HUDEP-2 (cell line): ENCODE measurements around the gene NAT9.

Source experiments
- DNase-seq, 76 experiments: peaks; one replicate each; lab custom pipeline; 2025; ENCODE audit not compliant: unreplicated experiment in 76 of 76; lab: John Stamatoyannopoulos, UW

Gene NAT9

GRCh38 chr17:74776044-74776962 is at the start of gene NAT9:
Gene NAT9, minus strand, starts transcription at chr17:74776345. Its CDS starts 647 bp downstream, at chr17:74775698.
- DNase-seq, result peak in 74 of 76 experiments; percentile 43 to 99 (median 96)

- DNase-seq, result no peak
Observed at GRCh38 chr17:74824961-74825627, 48.9 kb upstream of the NAT9 start.

- DNase-seq, result no peak
Observed at GRCh38 chr17:74822939-74823367, 46.8 kb upstream of the NAT9 start.

GRCh38 chr17:74822335-74822938 is 46.3 kb upstream of the NAT9 start:
- no peak for DNase-seq

- DNase-seq, result no peak
Observed at GRCh38 chr17:74821655-74822334, 45.6 kb upstream of the NAT9 start.

GRCh38 chr17:74819801-74820436 is 43.8 kb upstream of the NAT9 start:
- DNase-seq, result no peak

GRCh38 chr17:74818291-74818938 is 42.3 kb upstream of the NAT9 start:
- DNase-seq, result no peak

- DNase-seq, result no peak
Observed at GRCh38 chr17:74816905-74817620, 40.9 kb upstream of the NAT9 start.

GRCh38 chr17:74815550-74816370 is 39.6 kb upstream of the NAT9 start:
- DNase-seq, result peak in 8 of 76 experiments; percentile 2 to 33 (median 8)

- DNase-seq, result no peak
Observed at GRCh38 chr17:74815067-74815466, 38.9 kb upstream of the NAT9 start.

GRCh38 chr17:74814453-74814852 is 38.3 kb upstream of the NAT9 start:
- no peak for DNase-seq

- no peak for DNase-seq
Observed at GRCh38 chr17:74812109-74813009, 36.2 kb upstream of the NAT9 start.

- no peak for DNase-seq
Observed at GRCh38 chr17:74810699-74811485, 34.7 kb upstream of the NAT9 start.

- no peak for DNase-seq
Observed at GRCh38 chr17:74808714-74809430, 32.7 kb upstream of the NAT9 start.

GRCh38 chr17:74807925-74808324 is 31.8 kb upstream of the NAT9 start:
- no peak for DNase-seq

GRCh38 chr17:74807441-74807840 is 31.3 kb upstream of the NAT9 start:
- DNase-seq, result no peak
